GM12878 (cell line): ENCODE results near the gene PFN4. TPM values are rescaled to one million over a fixed set of nuclear protein-coding genes. Genes with fewer than 3 reads are reported as not detected.

Source experiments
- ATAC-seq: fragments of 200-7000 bp; cut with Tn5 transposase; 3 replicates; pipeline ENCODE4 v1.9.1; 2020; ENCODE audit warnings: mild to moderate bottlenecking, moderate library complexity
- BruUV-seq: library from RNA; stranded (reverse); fragments of 400-500 nt; replicated peaks from 2 replicates; lab custom pipeline; 2021; lab: Mats Ljungman, UMichigan
- CTCF ChIA-PET: fragments of 300-600 bp; sonication (Branson Sonifier 250); formaldehyde crosslinking; extraction: SDS; loops from one replicate; lab custom pipeline; 2021; ENCODE audit warnings: inconsistent platforms; lab: Yijun Ruan, JAX
- POLR2A ChIA-PET: fragments of 350-600 bp; formaldehyde crosslinking; extraction: SDS; loops from one replicate; lab custom pipeline; 2021; ENCODE audit warnings: inconsistent platforms; lab: Charles Lee
- RAD21 ChIA-PET: fragments of 300-600 bp; sonication (Branson Sonifier 250); formaldehyde crosslinking; loops from one replicate; lab custom pipeline; 2023; ENCODE audit warnings: antibody characterized with exemption; ENCODE audit not compliant: unreplicated experiment; lab: Charles Lee
- SMC1A ChIA-PET: fragments of 300-600 bp; sonication (Branson Sonifier 250); formaldehyde crosslinking; loops from one replicate; lab custom pipeline; 2023; ENCODE audit not compliant: unreplicated experiment, uncharacterized antibody; lab: Charles Lee
- DNase-seq: peaks from one replicate; pipeline ENCODE4 v3.0.0-alpha.2; 2011; ENCODE audit warnings: low read depth, low spot score
- FAIRE-seq: peaks from 3 replicates; lab custom pipeline; 2011; peaks lifted over from hg19 to GRCh38; lab: Jason Lieb, UNC
- H2AFZ ChIP-seq: 2 replicates; pipeline ENCODE4 v1.6.0; 2011; ENCODE audit warnings: low read depth, low read length, control low read depth; ENCODE audit not compliant: control insufficient read depth
- H3K27ac ChIP-seq: 2 replicates; pipeline ENCODE4 v1.5.1; 2011; ENCODE audit warnings: control low read depth; ENCODE audit not compliant: control insufficient read depth, insufficient read depth
- H3K27me3 ChIP-seq, 2 experiments: replicated peaks in 1 of 2; 2 replicates each; pipeline versions ENCODE4 v1.6.0 to v1.6.1; 2011; ENCODE audit warnings: low read length in 1 of 2; ENCODE audit not compliant: control insufficient read depth in 2 of 2, insufficient read depth in 2 of 2
- H3K36me3 ChIP-seq, 2 experiments: 2 replicates each; pipeline ENCODE4 v1.5.1; 2011; ENCODE audit warnings: low read length in 1 of 2; ENCODE audit not compliant: control insufficient read depth in 2 of 2, insufficient read depth in 2 of 2
- H3K4me1 ChIP-seq: 2 replicates; pipeline ENCODE4 v1.6.1; 2011; ENCODE audit warnings: mild to moderate bottlenecking, low read length, moderate library complexity, mixed read lengths; ENCODE audit not compliant: control insufficient read depth, insufficient read depth
- H3K4me2 ChIP-seq: 2 replicates; pipeline ENCODE4 v1.6.0; 2011; ENCODE audit warnings: control low read depth; ENCODE audit not compliant: control insufficient read depth, insufficient read depth
- H3K4me3 ChIP-seq: fragments of 200-600 bp; sonication (generic); 2 replicates; pipeline ENCODE4 v1.5.1; 2016
- H3K79me2 ChIP-seq: 2 replicates; pipeline ENCODE4 v1.6.0; 2011; ENCODE audit warnings: low read length; ENCODE audit not compliant: control insufficient read depth, insufficient read depth
- H3K9ac ChIP-seq: 2 replicates; pipeline ENCODE4 v1.8.0; 2011; ENCODE audit warnings: low read length, control low read depth, mixed read lengths; ENCODE audit not compliant: control insufficient read depth, insufficient read depth
- H3K9me3 ChIP-seq: replicated peaks from 3 replicates; pipeline ENCODE4 v1.5.1; 2011; ENCODE audit warnings: mild to moderate bottlenecking, low read length; ENCODE audit not compliant: control insufficient read depth, insufficient read depth
- H4K20me1 ChIP-seq: 2 replicates; pipeline ENCODE4 v1.6.0; 2011; ENCODE audit not compliant: control insufficient read depth, insufficient read depth
- EZH2 ChIP-seq: IDR thresholded peaks from 2 replicates; pipeline ENCODE4 v1.6.1; 2012; ENCODE audit warnings: low read depth, mild to moderate bottlenecking, control low read depth, inconsistent platforms, low read length, borderline replicate concordance; ENCODE audit not compliant: control insufficient read depth
- FOS ChIP-seq: IDR thresholded peaks from 3 replicates; pipeline ENCODE4 v1.6.1; 2011; ENCODE audit warnings: borderline replicate concordance; ENCODE audit not compliant: insufficient read length; ENCODE audit errors: extremely low read depth
- ZNF24 ChIP-seq: fragments of 450-650 bp; IDR thresholded peaks from 2 replicates; pipeline ENCODE4 v1.6.1; 2017; ENCODE audit warnings: antibody characterized with exemption, mild to moderate bottlenecking
- WGBS: methylation state at CpG from one replicate; pipeline ENCODE4 v1.1.6; 2016; ENCODE audit warnings: low lambda C conversion rate; ENCODE audit not compliant: insufficient replicate concordance, insufficient coverage; ENCODE audit errors: missing lambda C conversion rate; 5-methylcytosine and 5-hydroxymethylcytosine counted together
- in situ Hi-C: fragments of 300-500 bp; cut with MboI; formaldehyde crosslinking; loops from 9 replicates; pipeline ENCODE4 v1.14.3; 2018; ENCODE audit warnings: mixed read lengths
- intact Hi-C: fragments of 100-400 bp; cut with micrococcal nuclease; formaldehyde crosslinking; loops from one replicate; pipeline ENCODE4 v1.14.2; 2022; ENCODE audit not compliant: unreplicated experiment
- polyA plus RNA-seq, 11 experiments: library from polyadenylated mRNA; depleted of rRNA in 4 of 11; unstranded in 6 of 11; stranded (reverse) in 5 of 11; fragments of >200 nt; fragmentation: Nextera tagmentation in 4 of 11; fragmentation: Illumina TruSeq in 1 of 11; extraction: Ambion mirVana in 4 of 11; extraction: Trizol in 1 of 11; gene quantifications; 1 replicate in 1 of 11; 2 replicates in 10 of 11; pipeline versions ENCODE4 v1.2.1 to v1.2.3, GENCODE V29; 2011 to 2016; ENCODE audit warnings: inconsistent platforms in 2 of 11, missing spikeins in 2 of 11, low read depth in 1 of 11
- total RNA-seq, 4 experiments: library from RNA; depleted of rRNA in 3 of 4; stranded (reverse); fragments of >200 nt in 3 of 4; fragmentation: Illumina TruSeq in 1 of 4; extraction: Trizol in 1 of 4; gene quantifications; 2 replicates each; pipeline versions ENCODE4 v1.2.1 to v1.2.3, GENCODE V29; 2013 to 2021
- TF ChIP-seq, protein P1 (sequence below): fragments of 450-650 bp; IDR thresholded peaks from 2 replicates; pipeline ENCODE4 v1.6.1; 2018; ENCODE audit warnings: mild to moderate bottlenecking, low read depth, moderate library complexity; ENCODE audit not compliant: partially characterized antibody
- TF ChIP-seq, protein P2 (sequence below): fragments of 450-650 bp; formaldehyde crosslinking; IDR thresholded peaks from 2 replicates; pipeline ENCODE4 v1.5.0; 2022; ENCODE audit warnings: mild to moderate bottlenecking, missing genetic modification characterization

Gene PFN4
- total and polyA plus RNA-seq, 10 of the 15 experiments (the other 5 are each of a cell fraction or from before 2014, with no cell fraction given) = 0.12 to 2.1 (median 1.0) TPM

DNA sequence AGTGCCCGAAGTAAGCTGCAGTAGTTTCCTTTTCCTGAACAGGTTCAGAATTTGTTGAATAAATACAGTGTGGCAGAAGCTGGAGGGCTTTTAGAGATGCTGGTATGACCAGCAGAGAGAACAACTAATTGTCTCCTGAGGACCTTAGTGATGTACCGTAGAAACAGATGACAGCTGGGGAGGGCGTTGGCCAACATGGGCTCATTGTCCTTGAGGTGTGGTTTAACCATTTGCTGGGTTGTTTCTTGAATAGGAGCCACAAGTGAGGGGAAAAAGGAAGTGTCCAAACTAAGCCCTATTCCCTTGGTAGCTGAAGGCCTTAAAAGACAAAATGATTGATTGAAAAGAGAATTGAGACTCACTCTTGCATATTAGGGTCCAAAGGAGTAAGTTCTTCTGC is 40.1 kb upstream of the PFN4 start:
- TF ChIP-seq, protein P1, sequence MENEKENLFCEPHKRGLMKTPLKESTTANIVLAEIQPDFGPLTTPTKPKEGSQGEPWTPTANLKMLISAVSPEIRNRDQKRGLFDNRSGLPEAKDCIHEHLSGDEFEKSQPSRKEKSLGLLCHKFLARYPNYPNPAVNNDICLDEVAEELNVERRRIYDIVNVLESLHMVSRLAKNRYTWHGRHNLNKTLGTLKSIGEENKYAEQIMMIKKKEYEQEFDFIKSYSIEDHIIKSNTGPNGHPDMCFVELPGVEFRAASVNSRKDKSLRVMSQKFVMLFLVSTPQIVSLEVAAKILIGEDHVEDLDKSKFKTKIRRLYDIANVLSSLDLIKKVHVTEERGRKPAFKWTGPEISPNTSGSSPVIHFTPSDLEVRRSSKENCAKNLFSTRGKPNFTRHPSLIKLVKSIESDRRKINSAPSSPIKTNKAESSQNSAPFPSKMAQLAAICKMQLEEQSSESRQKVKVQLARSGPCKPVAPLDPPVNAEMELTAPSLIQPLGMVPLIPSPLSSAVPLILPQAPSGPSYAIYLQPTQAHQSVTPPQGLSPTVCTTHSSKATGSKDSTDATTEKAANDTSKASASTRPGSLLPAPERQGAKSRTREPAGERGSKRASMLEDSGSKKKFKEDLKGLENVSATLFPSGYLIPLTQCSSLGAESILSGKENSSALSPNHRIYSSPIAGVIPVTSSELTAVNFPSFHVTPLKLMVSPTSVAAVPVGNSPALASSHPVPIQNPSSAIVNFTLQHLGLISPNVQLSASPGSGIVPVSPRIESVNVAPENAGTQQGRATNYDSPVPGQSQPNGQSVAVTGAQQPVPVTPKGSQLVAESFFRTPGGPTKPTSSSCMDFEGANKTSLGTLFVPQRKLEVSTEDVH = no peak
- TF ChIP-seq EZH2 (no peak), FOS (no peak), ZNF24 (no peak)
- TF ChIP-seq, protein P2, sequence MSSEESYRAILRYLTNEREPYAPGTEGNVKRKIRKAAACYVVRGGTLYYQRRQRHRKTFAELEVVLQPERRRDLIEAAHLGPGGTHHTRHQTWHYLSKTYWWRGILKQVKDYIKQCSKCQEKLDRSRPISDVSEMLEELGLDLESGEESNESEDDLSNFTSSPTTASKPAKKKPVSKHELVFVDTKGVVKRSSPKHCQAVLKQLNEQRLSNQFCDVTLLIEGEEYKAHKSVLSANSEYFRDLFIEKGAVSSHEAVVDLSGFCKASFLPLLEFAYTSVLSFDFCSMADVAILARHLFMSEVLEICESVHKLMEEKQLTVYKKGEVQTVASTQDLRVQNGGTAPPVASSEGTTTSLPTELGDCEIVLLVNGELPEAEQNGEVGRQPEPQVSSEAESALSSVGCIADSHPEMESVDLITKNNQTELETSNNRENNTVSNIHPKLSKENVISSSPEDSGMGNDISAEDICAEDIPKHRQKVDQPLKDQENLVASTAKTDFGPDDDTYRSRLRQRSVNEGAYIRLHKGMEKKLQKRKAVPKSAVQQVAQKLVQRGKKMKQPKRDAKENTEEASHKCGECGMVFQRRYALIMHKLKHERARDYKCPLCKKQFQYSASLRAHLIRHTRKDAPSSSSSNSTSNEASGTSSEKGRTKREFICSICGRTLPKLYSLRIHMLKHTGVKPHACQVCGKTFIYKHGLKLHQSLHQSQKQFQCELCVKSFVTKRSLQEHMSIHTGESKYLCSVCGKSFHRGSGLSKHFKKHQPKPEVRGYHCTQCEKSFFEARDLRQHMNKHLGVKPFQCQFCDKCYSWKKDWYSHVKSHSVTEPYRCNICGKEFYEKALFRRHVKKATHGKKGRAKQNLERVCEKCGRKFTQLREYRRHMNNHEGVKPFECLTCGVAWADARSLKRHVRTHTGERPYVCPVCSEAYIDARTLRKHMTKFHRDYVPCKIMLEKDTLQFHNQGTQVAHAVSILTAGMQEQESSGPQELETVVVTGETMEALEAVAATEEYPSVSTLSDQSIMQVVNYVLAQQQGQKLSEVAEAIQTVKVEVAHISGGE (CRISPR knock-in tag) = no peak
- Histone ChIP-seq H3K4me1 (0 out of 2 replicates have a peak, but pooled peaks cover 4% of the 10 kb centered on the region), H3K9me3 (no peaks in the 10 kb centered on the region), H3K27me3 (no peaks in the 10 kb centered on the region), H3K4me2 (no peak overlapping the region), H3K9ac (no peak overlapping the region), H3K36me3 (no peaks in the 10 kb centered on the region), H3K4me3 (no peak overlapping the region), H4K20me1 (no peaks in the 10 kb centered on the region), H3K79me2 (no peaks in the 10 kb centered on the region), H2AFZ (no peak overlapping the region), H3K27ac (no peak overlapping the region)
- DNase-seq = no peak
- POLR2A ChIA-PET = no interaction called here
- in situ Hi-C loops = no loop called here
- CTCF ChIA-PET = interaction anchor here (0.6 to 3.7 kb wide), 9 partner anchors 10 to 452 kb away, joined by 3 to 28 read pairs (median 4); partner anchors contain the start of genes ATAD2B and TP53I3
- intact Hi-C loops = no loop called here
- FAIRE-seq = no peak
- SMC1A ChIA-PET = interaction anchor here (1.3 to 3.3 kb wide), 5 partner anchors 10 to 339 kb away, joined by 4 to 12 read pairs (median 6); partner anchors contain the start of genes FAM228B and TP53I3
- RAD21 ChIA-PET = interaction anchor here (0.9 to 1.7 kb wide), 4 partner anchors 79 to 338 kb away, joined by 3 to 11 read pairs (median 4); partner anchors contain the start of genes ATAD2B, TP53I3 and WDCP
- ATAC-seq = no peak
- no TSS peak for BruUV-seq
- 44% methylated on average over 3 of the region's 3 CpGs for whole genome bisulfite sequencing
